HepG2 (cell line): ENCODE results near the gene TMBIM1. TPM values are rescaled to one million over a fixed set of nuclear protein-coding genes. Genes with fewer than 3 reads are reported as not detected.

Experiments used
- ARID3A ChIP-seq: IDR thresholded peaks from 2 replicates; pipeline ENCODE4 v1.6.1; 2012; ENCODE audit warnings: low read depth, low read length, improper control_type of control experiment
- CEBPB ChIP-seq: IDR thresholded peaks from 2 replicates; pipeline ENCODE4 v1.6.1; 2011; ENCODE audit warnings: low read depth, low read length, improper control_type of control experiment, borderline replicate concordance
- CTCF ChIP-seq: sonication (generic); formaldehyde crosslinking; IDR thresholded peaks from 2 replicates; pipeline ENCODE4 v1.5.0; 2020; ENCODE audit warnings: mild to moderate bottlenecking, missing genetic modification reagents, moderate library complexity
- KLF9 ChIP-seq: IDR thresholded peaks from 2 replicates; pipeline ENCODE4 v1.6.1; 2016; ENCODE audit warnings: low read depth
- MYPOP ChIP-seq: sonication (generic); formaldehyde crosslinking; IDR thresholded peaks from 2 replicates; pipeline ENCODE4 v1.8.1; 2023; ENCODE audit warnings: mild to moderate bottlenecking, moderate library complexity, missing genetic modification reagents
- NFKB2 ChIP-seq: sonication (generic); formaldehyde crosslinking; IDR thresholded peaks from 2 replicates; pipeline ENCODE4 v1.4.0; 2020; ENCODE audit warnings: missing genetic modification reagents, borderline replicate concordance
- NKX3-1 ChIP-seq: sonication (generic); formaldehyde crosslinking; IDR thresholded peaks from 2 replicates; pipeline ENCODE4 v1.5.0; 2020; ENCODE audit warnings: missing genetic modification reagents
- NR2F2 ChIP-seq: IDR thresholded peaks from 2 replicates; pipeline ENCODE4 v1.6.1; 2012; ENCODE audit warnings: low read depth, inconsistent platforms, borderline replicate concordance
- PBX3 ChIP-seq: sonication (generic); formaldehyde crosslinking; IDR thresholded peaks from 2 replicates; pipeline ENCODE4 v1.8.1; 2023; ENCODE audit warnings: missing genetic modification reagents, inconsistent platforms, borderline replicate concordance
- PHF21A ChIP-seq: sonication (generic); formaldehyde crosslinking; IDR thresholded peaks from 2 replicates; pipeline ENCODE4 v1.5.0; 2020; ENCODE audit warnings: mild to moderate bottlenecking, missing genetic modification reagents
- REST ChIP-seq, 2 experiments: IDR thresholded peaks; 2 replicates each; pipeline ENCODE4 v1.6.1; 2011 to 2012; ENCODE audit warnings: low read length in 2 of 2, borderline replicate concordance in 1 of 2, low read depth in 1 of 2, mild to moderate bottlenecking in 1 of 2, moderate library complexity in 1 of 2
- SALL2 ChIP-seq: sonication (generic); formaldehyde crosslinking; IDR thresholded peaks from 2 replicates; pipeline ENCODE4 v1.8.1; 2023; ENCODE audit warnings: mild to moderate bottlenecking, missing genetic modification reagents, inconsistent platforms
- SOX6 ChIP-seq, 2 experiments: fragments of 450-650 bp in 1 of 2; sonication (generic) in 1 of 2; formaldehyde crosslinking in 1 of 2; IDR thresholded peaks; 2 replicates each; pipeline versions ENCODE4 v1.4.0 to v1.6.1; 2017 to 2020; ENCODE audit warnings: antibody characterized with exemption in 1 of 2, mild to moderate bottlenecking in 1 of 2, missing genetic modification reagents in 1 of 2
- YY1 ChIP-seq: IDR thresholded peaks from 2 replicates; pipeline ENCODE4 v1.6.1; 2011; ENCODE audit warnings: low read length, low read depth, moderate library complexity, mild to moderate bottlenecking; ENCODE audit not compliant: insufficient read depth, insufficient replicate concordance
- polyA plus RNA-seq, 8 experiments: library from polyadenylated mRNA; depleted of rRNA in 3 of 8; stranded (reverse) in 7 of 8; unstranded in 1 of 8; fragments of >200 nt; fragmentation: Illumina TruSeq in 4 of 8; extraction: Trizol in 4 of 8; gene quantifications; 2 replicates each; pipeline versions ENCODE4 v1.2.1 to v1.2.3, GENCODE V29; 2011 to 2016; ENCODE audit warnings: low read depth in 4 of 8, missing spikeins in 1 of 8, mixed read lengths in 1 of 8; ENCODE audit not compliant: insufficient read depth in 1 of 8
- total RNA-seq, 5 experiments: library from RNA; depleted of rRNA; stranded (reverse); fragments of >200 nt; fragmentation: Illumina TruSeq; extraction: Trizol; gene quantifications; 2 replicates each; pipeline ENCODE4 v1.2.3, GENCODE V29; 2016; ENCODE audit warnings: low read depth in 1 of 5

TMBIM1 gene
- total and polyA plus RNA-seq, 2 of the 13 experiments (the other 11 are each of a cell fraction or from before 2014, with no cell fraction given): 127 to 139 TPM

- TF ChIP-seq ARID3A (peak; percentile 60), PHF21A (CRISPR knock-in tag) (peak; percentile 70; the same call in 1 of the 2 replicates), SOX6 (IDR thresholded peaks at IDR 0.05) (no peak), SOX6 (CRISPR knock-in tag; IDR thresholded peaks at IDR 0.05) (0 out of 2 replicates have a peak, but pooled peaks have one; percentile 32), NR2F2 (0 out of 2 replicates have a peak, but pooled peaks have one; percentile 11), SALL2 (CRISPR knock-in tag) (peak; percentile 84), CTCF (CRISPR knock-in tag) (peak; percentile 98), KLF9 (CRISPR knock-in tag) (peak; percentile 50; the same call in 1 of the 2 replicates), YY1 (peak; percentile 45), NKX3-1 (peak; percentile 36; the same call in 1 of the 2 replicates), CEBPB (peak; percentile 62; the same call in 1 of the 2 replicates), PBX3 (CRISPR knock-in tag) (no peak), MYPOP (CRISPR knock-in tag) (peak; percentile 73; the same call in 1 of the 2 replicates), REST (IDR thresholded peaks at IDR 0.05; ENCODE audit: borderline replicate concordance in 1 of 2, low read depth in 1 of 2, low read length in 2 of 2) (no peak), NFKB2 (CRISPR knock-in tag) (peak; percentile 34; the same call in 1 of the 2 replicates)
Measured at GRCh38 chr2:218272531-218273212, 19.6 kb downstream of the TMBIM1 start (continued).
